HG03354 (cell line): Measurements from ENCODE around the gene UNG.
"Not testable (repeated sequence)": the region's sequence is repeated elsewhere in the genome, so short reads cannot be mapped to it uniquely, and the experiment has no call there.

Experiments used
- ATAC-seq: cut with Tn5 transposase; IDR thresholded peaks from one replicate; pipeline ENCODE4 v1.9.1; 2021; ENCODE audit warnings: mild to moderate bottlenecking; ENCODE audit not compliant: unreplicated experiment, poor library complexity, severe bottlenecking

UNG gene

GRCh38 chr12:109115758-109116610, 18.6 kb downstream of the UNG start, which contains the start of gene ACACB:
Gene ACACB (plus strand): TSS chr12:109116587. CDS start chr12:109139406, 22,819 bp downstream.
- ATAC-seq, result no peak

GRCh38 chr12:109116611-109116949, 19.2 kb downstream of the UNG start:
- ATAC-seq, result no peak

- no peak for ATAC-seq
These were observed 22.7 kb downstream of the UNG start for GRCh38 chr12:109120095-109120494.

- ATAC-seq, result no peak
These were observed 23.2 kb downstream of the UNG start for GRCh38 chr12:109120557-109120956.

GRCh38 chr12:109121346-109121880, 24.0 kb downstream of the UNG start:
- ATAC-seq, result no peak

GRCh38 chr12:109124878-109125648, 27.7 kb downstream of the UNG start:
- ATAC-seq, result no peak

GRCh38 chr12:109125791-109126190, 28.4 kb downstream of the UNG start:
- no peak for ATAC-seq

- ATAC-seq, result no peak
These were observed 29.4 kb downstream of the UNG start for GRCh38 chr12:109126784-109127183.

GRCh38 chr12:109127533-109128242, 30.3 kb downstream of the UNG start:
- no peak for ATAC-seq

GRCh38 chr12:109130297-109131153, 33.1 kb downstream of the UNG start:
- ATAC-seq, result no peak

GRCh38 chr12:109131154-109132050, 34.0 kb downstream of the UNG start:
- no peak for ATAC-seq

- no peak for ATAC-seq
These were observed 37.0 kb downstream of the UNG start for GRCh38 chr12:109134186-109134917.

GRCh38 chr12:109137055-109137454, 39.7 kb downstream of the UNG start:
- ATAC-seq, result no peak

GRCh38 chr12:109139360-109139759, 42.0 kb downstream of the UNG start:
- no peak for ATAC-seq

GRCh38 chr12:109139791-109140190, 42.4 kb downstream of the UNG start:
- no peak for ATAC-seq

- ATAC-seq, result no peak
These were observed 43.2 kb downstream of the UNG start for GRCh38 chr12:109140560-109140959.

GRCh38 chr12:109144224-109144623, 46.8 kb downstream of the UNG start:
- no peak for ATAC-seq

GRCh38 chr12:109147126-109147525, 49.7 kb downstream of the UNG start:
- not testable (repeated sequence) for ATAC-seq
